GM08714 (cell line): ENCODE data around the gene TCF7L2.
"Not testable (repeated sequence)": the region's sequence is repeated elsewhere in the genome, so short reads cannot be mapped to it uniquely, and the experiment has no call there.

ENCODE experiments used
- H3K4me3 ChIP-seq: fragments of 200-500 bp; sonication (Bioruptor generic); 2 replicates; pipeline ENCODE4 v1.5.1; 2014; ENCODE audit warnings: mild to moderate bottlenecking, low read length, inconsistent platforms
- ZNF274 ChIP-seq: IDR thresholded peaks from 2 replicates; pipeline ENCODE4 v1.6.1; 2012; ENCODE audit warnings: mild to moderate bottlenecking, low read depth, low read length

TCF7L2 gene

DNA sequence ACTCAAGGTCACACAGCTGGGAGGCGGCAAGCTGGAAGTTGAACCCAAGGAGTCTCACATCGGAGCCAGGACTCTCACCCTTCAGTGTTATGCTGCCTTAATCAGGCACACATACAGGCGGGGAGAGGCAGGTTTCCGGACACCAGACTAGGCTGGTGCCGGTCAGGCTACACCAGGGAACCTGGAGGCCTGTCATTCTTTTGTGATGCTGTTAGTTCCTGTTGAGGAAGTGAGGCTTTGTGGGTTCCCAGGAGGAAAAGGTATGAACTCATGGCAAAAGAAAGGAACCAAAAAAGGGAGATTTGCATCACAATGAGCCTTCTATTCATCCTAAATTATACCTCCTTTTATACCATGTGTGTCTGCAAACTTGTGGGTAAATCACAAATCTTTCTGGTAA lies 103.8 kb downstream of the TCF7L2 start:
- H3K4me3 ChIP-seq: no peak overlapping the region
- TF ChIP-seq ZNF274: no peak

- no peak overlapping the region for H3K4me3 ChIP-seq
- no peak for TF ChIP-seq ZNF274
Measured at GRCh38 chr10:113055458-113055857, 105.4 kb downstream of the TCF7L2 start.

DNA sequence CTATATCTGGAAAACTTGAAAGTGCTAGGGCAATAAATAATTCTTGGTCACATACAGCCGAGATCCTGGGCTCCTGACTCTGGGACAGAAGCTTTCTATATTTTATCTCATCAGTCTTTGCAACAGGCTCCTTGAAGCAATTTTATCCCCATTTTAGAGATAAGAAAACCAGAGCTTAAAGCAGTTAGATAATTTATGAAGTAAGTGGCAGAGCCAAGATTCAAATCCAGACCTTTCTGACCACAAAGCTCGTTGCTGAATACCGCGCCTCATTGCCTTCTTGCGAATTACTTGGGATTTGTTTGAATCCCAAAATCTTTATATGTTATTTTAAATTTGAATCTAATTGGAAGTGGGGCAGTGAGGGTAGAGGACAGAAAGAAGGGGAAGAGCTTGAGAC lies 106.0 kb downstream of the TCF7L2 start:
- no peak for TF ChIP-seq ZNF274
- H3K4me3 ChIP-seq: no peak overlapping the region

DNA sequence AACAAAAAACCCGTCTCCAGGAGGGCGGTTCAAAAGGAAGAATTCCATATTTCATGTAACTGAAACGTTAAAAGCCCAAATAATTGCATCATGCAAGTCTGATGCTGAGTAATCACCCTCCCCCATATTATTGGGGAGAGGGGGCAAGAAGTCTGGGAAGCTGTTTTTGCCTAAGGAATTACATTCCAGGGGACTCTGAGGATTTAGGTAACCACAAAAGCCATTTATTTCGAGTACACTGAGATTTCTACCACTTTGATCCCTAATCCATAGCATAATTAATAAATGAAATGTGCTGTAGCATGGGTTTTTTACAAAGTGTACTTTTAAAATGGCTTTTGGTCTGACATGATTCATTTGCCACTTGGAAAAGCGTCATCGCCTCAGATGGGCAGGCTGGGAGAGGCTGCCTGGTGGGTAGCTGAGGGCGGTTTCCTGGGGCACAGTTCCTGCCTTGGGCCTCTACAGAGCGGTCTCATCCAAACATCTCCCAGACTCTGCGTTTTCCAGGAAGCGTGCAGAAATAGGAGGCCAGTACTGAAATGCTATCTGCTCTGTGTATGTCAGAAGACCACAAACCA lies 106.5 kb downstream of the TCF7L2 start:
- TF ChIP-seq ZNF274: no peak
- H3K4me3 ChIP-seq: no peak overlapping the region

GRCh38 chr10:113057948-113058522 lies 108.0 kb downstream of the TCF7L2 start:
- TF ChIP-seq ZNF274: no peak
- H3K4me3 ChIP-seq: no peak overlapping the region

- no peak overlapping the region for H3K4me3 ChIP-seq
- no peak for TF ChIP-seq ZNF274
Measured at GRCh38 chr10:113058523-113059370, 108.7 kb downstream of the TCF7L2 start.

DNA sequence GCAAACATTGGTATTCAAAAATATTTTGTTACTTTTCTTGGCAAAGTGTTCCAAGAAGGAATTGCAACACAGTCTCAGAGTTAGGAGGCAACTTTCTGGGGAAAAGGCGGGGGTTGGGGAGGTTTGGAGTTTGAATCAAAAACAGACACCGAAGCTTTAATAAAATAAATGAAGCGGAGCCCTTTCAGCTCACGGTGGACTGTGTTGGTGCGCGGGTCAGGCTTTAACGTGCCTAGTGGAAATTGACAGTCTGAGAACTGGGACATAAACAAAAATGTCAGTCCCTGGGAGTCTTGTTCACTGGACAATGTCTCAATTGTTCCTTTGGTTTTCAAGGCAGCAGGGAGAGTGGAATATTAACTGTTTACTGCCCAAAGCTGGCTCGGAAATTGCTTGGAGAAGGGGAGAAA lies 109.3 kb downstream of the TCF7L2 start:
- TF ChIP-seq ZNF274: no peak
- H3K4me3 ChIP-seq: no peak overlapping the region

DNA sequence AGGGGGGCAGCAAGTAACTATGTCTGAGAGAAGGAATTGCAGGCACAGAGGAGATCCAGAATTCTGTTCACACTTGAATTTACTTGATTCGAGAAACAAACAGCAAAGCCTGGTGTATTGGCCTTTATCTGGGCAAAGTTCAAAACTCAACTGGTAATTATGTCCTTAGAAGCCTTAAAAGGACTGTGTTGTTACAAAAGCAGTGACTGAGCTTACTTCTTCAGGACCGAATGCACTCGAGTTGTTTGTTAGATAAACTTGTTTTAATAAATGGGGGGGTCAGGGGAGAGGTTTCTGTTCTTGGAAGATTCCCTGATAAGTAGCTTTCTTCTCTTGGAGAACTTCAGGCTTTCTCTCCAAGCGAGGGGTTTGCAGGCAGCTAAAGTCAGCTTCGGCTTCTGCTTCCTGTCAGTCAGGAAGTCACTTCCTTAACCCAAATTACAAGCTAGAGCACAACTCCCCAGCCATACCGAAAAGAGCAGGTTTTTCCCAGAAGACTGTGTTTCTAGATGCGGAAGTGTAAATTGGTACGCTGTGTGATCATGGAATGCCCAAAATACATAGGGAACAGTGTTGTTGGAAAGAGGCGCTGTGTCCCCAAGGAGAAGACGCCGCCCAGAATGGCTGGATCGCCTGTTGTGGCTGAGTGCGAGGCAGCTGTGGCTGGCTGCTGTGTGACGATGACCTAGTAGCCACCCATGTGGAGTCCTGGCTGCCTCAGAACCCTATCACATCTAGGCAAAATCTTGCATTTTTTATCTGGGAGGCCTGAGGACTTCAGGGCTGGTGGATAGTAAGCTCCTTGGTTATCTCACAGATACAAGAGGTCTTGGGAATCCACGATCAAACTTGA lies 110.4 kb downstream of the TCF7L2 start:
- no peak overlapping the region for H3K4me3 ChIP-seq

DNA sequence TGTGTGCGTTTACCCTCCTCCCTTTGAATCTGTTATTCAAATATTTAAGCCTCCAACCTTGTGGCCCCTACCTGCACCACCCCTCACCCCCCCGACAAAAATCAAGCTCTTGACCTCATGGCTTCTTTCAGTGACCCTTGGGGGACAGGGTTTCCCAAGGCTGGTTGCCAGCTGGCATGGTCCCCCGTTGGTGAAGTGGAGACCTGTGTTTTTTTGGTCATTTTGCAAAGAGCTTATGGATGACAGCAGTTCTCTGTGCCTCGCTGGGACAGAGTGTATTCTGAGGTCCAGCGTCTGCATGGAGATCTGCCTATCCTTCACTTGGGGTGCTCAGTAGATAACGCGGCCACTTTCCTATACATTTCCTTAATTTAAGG lies 111.0 kb downstream of the TCF7L2 start:
- no peak for TF ChIP-seq ZNF274
- H3K4me3 ChIP-seq: no peak overlapping the region

More for the DNA sequence above, 110.4 kb downstream of the TCF7L2 start:
- no peak for TF ChIP-seq ZNF274

DNA sequence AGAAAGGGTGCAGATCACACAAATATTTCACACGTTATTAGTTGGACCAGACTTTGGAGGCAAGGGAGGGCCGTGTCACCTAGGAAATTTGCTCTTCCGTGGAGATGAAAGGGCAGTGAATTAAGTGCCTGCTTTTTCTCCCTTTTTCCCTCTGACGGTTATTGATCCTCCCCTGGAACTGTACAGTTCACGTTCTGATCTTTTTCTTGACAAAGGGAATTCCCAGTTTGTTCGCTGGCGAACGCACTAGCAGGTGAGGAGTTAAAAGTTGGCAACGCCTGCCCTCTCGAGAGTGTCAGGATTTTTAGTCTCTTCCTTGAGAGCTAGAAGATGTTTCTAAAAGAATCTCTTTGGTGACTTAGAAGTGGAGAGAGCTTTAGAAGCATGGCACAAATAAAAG lies 111.5 kb downstream of the TCF7L2 start:
- no peak overlapping the region for H3K4me3 ChIP-seq
- no peak for TF ChIP-seq ZNF274

GRCh38 chr10:113063043-113063967 lies 113.3 kb downstream of the TCF7L2 start:
- TF ChIP-seq ZNF274: no peak
- no peak overlapping the region for H3K4me3 ChIP-seq

- TF ChIP-seq ZNF274: no peak
- no peak overlapping the region for H3K4me3 ChIP-seq
Measured at GRCh38 chr10:113064039-113064438, 114.0 kb downstream of the TCF7L2 start.

DNA sequence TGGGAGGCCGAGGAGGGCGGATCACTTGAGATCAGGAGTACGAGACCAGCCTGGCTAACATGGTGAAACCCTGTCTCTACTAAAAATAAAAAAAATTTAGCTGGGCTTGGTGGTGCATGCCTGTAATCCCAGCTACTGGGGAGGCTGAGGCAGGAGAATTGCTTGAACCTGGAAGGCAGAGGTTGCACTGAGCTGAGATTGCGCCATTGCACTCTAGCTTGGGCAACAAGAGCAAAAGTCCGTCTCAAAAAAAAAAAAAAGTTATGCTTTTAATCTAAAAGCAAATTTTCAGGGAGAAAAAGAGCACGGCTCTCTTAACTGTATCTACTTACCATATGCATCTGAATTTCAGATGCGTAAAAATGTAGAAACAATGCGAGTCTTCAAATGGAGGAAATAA lies 116.1 kb downstream of the TCF7L2 start:
- H3K4me3 ChIP-seq: not testable (repeated sequence)
